Measurements from ENCODE around the gene KRT85.

Gene KRT85

DNA sequence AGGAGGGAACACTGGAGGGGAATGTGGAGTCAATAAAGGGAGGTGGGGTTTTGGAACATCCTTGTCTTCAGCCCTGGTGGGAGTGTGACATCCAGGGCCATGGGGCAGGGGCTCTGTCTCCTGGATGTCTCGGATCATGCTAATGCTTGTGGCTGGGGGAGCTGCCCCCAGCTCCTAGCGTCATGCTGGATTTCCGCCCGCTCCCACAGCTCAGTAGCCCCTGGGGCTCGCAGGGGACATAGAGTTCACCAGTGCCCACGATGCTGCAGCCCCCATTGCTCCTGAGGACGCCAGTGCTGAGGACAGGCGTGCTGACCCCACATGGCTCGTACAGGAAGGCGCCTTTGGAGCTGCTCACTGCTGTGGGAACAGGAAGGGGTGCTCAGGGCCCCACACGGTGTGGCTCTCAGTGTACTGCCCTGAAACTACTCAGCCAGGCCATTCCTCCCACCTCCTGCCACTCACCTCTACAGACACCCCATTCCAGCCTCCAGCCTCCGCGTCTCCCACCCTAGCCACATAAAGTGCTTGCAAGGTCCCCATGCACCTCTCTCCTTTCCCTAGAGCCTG, 27.6 kb upstream of the KRT85 start:
- no peak for DNase-seq

DNA sequence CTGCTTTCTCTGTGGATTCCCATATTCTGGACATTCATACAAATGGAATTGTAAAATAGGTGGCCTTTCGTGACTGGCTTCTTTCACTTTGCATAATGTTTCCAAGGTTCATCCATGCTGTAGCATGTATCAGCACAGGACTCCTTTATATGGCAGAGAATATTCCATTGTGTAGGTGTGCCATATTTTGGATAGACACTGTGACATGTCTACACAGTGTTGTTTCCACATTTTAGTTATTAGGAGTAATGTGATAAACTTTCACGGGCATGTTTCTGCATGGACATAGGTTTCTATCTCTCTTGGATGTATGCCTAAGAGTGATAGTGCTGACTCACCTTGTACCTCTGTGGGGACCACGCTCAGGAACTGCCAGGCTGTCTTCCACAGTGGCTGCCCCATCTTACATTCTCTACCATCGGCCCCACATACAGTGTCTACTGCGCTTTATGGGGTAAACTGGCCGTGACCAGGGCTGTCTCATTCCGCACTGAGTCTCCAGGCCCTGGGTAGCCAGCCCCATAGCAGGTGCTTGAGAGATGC, 25.3 kb upstream of the KRT85 start:
- DNase-seq: no peak

DNA sequence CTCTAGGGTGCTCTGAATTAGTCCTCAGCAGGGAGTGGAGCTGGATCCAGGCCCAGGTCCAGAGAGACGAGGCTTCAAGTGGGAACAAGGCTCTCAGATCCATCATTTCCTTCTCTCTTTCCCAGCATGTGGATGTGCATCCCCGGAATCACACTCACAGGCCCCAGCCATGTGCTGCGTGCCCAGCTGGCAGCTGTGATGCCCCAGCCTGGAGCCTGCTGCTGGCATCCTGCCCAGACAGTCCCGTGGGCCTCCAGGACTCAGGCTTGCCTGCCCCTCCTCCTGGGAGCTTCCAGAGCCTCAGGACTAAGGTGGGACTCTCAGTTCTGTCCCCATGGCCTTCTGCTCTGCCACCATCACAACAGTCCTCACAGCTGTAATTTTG, 24.3 kb upstream of the KRT85 start:
- DNase-seq: no peak

DNA sequence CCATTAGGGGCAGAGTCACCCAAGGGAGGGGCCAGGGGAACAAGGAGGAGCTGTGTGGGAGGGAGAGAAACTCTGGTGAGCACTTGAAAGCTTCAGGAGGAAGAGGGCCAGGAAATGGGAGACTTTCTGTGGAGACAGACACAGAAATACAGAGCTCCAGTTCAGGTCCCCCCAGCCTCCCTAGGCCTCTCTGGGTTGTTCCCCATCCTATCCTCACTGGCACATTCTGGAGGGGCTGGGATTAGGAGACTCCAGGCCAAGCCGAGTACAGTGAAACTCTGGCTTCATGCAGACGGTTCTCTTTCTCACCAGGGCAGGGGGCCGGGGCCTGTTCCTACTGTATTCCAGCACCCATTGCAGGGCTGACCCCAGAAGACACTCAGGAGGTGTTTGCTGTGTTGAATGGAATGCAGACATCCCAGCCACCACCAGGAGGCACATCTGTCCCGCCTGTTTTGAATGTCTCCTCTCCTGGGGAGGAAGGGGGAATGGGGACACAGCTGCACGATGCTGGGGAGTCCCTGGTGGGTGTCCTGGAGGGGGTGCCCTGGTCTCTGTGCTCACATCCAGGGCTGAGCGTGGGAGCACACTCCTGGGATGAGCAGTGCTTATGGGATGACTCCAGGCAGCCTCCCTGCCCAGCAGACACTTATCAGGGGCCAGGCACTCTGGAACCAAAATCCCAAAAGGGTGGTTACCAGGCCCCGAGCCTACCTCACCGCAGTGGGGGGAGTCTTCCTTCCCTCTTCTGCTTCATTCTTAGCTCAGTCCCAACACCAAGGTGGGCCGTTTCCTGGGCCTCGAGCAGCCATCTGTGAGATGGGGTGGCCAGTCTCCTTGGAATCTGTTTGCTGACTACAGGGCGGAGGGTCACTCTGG, 23.7 kb upstream of the KRT85 start:
- no peak for DNase-seq

DNA sequence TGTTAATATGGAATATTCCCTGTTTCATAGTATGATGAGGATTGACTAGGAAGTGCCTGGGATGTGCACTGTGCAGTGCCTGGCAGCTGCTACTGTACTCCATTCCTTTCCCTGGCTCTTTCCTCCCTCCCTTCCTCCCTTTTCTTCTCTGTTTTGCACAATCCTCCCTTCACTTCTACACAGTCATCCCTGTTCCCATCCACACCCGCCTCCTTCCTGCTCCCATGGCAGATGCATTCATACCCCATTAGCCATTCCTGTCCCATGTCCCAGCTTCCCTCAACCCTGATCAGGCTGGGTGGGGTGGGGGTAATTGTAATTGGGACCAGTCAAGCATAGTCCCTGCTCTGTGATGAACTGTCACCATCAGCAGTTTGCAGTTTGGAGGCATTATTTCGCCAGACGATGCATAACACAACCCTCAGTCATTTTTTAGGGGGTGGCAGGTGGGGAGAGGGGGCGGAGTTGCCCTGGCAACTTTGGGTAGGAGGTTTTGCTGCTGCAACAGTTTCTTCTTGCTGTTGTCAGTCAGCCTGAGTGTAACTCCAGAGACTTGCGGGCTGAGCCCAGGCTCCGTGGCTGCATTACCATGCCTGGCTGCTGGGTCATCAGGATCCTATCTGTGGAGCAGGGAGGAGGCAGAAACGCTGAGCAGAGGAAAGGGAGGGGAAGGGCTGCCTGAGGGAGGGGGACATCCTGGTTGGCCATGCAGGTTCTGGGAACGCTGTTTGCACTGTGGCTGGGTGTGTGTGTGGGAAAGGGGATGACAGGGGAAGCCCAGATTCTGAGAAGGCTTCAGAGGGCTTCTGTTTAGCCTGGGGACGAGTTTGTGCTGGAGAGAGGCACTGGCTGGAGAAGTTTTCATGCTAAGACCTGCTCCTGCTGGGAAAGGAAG, 22.3 kb upstream of the KRT85 start:
- DNase-seq: no peak

DNA sequence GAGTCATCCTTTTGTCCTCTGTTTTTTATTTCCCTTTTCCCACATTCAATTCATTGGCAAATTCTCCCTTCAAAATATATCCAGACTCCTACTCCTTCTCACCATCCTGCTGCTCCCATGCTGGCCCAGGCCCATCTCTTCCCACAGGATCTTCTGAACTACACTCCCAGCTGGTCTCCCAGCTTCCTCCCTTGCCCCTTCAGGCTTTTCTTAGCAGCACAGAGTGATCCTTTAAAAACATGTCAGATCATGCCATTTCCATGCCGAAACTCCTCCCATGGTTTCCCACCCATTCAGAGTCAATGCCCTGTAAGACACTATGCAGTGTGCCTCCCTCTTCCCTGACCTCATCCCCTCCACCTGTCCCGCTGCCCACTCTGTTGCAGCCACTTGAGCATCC, 20.6 kb upstream of the KRT85 start:
- DNase-seq: no peak

DNA sequence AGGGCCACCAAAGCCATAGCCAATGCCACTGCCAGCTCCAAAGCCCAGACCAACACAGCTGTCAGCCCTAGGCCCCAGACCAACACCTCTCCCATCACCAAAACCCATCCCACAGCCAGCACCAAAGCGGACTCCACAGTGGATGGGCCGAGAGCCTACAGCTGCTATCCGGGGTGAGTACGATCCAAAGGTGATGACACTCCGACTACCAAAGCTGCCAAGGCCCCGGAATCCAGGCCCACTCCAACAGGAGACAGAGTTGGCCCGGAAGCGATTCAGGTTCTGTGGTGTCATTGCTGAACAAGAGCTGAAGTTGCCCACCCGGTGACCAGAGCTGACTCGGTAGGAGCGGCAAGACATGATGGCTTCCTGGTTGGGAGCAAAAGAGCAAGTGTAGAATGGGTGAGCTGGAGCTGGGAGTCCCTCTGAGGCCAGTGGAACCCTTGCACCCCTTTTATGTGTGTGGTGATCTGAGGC, 18.0 kb upstream of the KRT85 start, which contains the start of gene KRT84:
Gene KRT84 (minus strand): TSS at position 427 of the 477 bp plus-strand sequence. CDS start 67 bp downstream, at position 360.
- no peak for DNase-seq

DNA sequence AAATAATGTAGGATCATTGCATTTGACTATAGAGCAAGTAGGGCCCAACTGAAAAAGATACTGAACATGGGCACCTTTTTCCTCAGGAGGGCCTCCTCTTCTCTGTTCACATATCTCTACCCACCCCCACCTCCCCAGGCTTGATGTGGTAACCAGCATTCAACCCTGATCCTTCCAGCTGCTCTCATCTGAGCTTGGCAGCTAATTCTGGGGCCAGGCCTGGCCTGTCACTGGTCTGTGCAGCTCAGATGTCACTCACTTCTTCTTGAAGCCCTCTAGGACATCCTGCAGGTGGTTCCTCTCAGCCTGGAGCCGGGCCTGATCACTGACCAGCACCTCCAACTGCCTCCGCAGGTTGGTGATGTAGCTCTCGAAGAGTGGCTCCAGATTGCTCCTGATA, 16.1 kb upstream of the KRT85 start:
- no peak for DNase-seq

DNA sequence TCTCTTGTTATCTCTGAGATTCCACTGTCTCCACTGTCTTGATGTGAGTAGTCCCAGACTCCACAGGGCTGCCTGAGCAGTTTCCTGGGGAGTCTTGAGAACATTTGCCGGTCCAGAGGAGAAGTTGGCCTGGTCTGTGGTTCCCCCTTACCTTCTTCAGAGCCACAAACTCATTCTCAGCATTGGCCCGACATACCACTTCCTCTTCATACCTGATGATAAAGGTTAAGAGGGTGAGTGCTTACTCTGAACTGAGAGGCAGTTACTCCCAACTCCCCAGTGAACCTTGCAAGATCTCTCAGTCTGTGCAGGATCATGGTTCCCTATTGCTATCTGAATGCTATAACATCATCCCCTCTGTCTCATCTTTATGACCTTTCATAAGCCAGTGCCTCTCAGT, 15.6 kb upstream of the KRT85 start:
- no peak for DNase-seq

DNA sequence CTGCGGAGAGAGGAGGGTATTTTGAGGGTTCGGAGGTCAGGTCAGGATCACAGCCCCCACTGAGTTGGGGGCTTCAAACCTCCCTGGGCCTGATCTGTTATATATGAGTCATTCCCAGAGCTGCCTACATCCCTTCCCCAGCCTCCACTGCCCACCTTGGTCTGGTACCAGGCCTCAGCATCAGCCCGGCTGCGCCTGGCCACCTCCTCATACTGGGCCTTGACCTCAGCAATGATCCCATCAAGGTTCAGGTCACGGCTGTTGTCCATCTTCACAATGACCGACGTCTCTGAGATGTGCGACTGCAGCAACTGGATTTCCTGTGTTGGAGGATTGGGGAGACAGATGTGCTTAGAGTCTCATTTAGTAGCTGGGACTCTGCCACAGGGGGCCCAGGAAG, 13.9 kb upstream of the KRT85 start:
- DNase-seq: no peak

DNA sequence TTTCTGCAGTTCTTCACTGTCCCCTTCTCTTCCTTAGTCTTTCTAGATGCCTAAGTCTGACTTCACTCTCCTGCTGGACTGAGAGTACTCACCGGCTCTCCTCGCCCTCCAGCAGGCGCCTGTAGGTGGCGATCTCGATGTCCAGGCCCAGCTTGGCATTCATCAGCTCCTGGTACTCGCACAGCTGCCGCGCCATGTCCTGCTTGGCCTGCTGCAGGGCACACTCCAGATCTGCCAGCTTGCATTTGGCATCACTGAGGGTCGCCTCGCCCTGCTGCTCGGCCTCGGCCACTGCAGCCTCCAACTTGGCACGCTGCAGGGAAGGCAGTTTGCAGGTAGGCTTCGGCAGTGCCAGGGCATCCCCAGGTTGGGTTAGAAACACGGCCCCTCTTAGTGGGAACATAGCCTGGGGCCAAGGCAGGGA, 13.0 kb upstream of the KRT85 start:
- DNase-seq: no peak

DNA sequence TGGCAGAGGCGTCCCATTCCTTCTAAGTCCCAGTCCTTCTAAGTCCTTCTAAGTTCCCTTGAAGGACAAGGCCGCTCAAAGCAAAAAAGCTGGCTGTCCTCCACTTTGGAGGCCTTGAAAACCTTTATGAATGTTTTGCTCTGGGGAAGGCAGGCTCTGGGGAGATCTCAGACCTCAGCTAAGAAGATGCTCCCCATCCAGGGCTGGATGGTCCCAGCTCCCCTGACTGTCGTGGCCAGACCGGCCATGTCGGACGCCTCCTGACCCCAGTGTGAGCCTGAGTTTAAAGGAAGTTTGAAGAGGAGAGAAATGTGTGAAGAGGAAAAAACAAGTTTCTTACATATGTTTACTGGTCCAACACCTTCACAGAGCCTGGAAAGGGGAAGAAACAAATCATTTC, 12.3 kb upstream of the KRT85 start:
- DNase-seq: no peak

DNA sequence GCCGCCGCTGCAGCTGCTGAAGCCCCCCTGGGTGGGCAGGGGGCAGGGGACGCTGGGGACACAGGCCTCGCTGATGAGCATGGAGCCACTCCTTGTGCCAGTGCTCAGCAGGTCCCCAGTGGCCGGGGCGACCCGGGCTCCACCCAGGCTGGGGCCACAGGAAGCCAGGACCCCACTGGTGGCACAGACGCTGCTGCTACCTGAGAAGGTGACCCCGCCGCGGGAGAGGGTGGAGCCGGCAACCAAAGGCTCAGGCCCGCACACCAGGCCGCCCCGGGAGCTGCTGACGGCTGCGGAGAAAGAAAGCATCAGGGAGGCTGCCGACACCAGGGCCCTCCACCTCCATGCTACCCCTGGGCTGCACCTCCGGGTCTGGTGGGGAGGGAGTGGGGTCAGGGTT, 10.8 kb upstream of the KRT85 start:
- DNase-seq: no peak

DNA sequence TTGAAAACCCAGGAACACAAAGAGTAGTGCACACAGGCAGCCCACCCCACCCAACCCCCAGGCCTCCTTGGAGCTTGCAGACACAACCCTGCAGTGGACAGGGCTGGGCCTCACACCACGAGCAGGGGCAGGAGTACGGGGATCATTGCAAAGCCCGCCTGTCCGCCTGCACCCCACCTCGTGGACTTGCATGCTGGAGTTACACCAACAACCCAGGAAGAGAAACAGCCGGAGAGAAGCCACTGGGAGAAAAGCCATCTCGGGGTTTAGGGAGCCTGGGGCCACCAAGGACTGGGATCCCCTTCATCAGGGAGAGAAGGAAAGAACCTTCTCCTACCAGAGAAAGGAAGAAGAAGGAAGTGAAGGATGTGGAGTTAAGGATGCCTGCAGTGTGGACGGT, 10.0 kb upstream of the KRT85 start:
- no peak for DNase-seq

DNA sequence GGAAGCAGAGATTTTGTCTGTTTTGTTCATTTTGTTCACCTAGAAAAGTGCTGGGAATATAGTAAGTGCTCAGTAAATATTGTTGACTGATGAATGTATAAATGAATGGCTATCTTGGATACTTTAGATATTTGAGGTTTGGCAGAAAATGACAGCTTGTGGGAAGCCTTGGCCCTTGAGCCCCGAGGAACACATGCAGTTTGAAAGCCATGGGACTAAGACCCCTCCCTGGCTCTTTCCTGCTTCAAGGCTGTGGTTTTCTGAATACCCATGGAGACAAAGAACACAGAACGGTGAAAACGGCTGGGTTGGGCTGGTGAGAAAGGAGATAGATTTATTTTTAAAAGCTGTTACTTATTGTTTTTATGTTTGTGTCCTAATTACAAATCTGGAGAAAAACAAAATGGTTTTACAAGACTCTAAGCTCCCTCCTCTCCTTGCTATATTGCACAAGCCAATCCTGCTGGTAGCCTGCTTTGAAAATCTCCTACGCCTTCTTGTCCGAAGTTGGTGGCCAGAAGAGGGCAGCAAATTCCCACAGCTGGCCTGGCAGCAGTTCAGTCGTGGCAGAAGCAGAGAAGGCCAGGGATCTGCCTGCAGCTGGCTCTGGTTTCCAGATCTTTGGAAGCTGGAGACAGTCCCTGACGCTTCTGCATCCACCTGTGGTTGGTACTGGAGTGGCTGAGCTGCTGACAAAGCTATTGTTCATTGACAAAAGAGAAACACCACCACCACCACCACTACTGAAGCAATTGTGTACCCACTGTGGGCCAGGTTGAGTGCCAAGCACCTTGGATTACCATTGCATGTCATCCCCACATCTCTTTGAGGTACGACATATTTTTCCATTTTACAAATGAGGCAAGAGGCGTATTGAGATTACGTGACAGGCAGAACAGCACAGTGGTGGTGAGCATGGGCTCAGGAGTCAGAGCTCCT, 5.2 kb upstream of the KRT85 start:
- no peak for DNase-seq

DNA sequence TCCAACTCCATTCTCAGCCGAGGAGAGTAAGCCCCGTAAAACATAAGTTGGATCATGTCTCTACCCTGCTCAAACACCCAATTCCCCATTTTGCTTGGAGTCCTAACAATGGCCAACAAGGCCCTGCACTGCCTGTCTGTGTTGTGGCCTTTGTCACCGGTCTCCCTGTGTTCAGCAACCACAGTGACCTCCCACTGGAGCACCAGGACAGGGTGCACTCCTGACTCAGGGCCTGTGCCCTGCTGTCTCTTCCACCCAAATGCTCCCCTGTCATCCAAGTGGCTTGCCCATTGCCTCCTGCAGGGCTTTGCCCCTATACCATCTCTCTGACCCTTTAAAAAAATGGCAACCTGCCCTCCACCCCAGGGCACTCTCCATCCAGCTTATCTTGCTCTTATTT, 4.4 kb upstream of the KRT85 start:
- no peak for DNase-seq

DNA sequence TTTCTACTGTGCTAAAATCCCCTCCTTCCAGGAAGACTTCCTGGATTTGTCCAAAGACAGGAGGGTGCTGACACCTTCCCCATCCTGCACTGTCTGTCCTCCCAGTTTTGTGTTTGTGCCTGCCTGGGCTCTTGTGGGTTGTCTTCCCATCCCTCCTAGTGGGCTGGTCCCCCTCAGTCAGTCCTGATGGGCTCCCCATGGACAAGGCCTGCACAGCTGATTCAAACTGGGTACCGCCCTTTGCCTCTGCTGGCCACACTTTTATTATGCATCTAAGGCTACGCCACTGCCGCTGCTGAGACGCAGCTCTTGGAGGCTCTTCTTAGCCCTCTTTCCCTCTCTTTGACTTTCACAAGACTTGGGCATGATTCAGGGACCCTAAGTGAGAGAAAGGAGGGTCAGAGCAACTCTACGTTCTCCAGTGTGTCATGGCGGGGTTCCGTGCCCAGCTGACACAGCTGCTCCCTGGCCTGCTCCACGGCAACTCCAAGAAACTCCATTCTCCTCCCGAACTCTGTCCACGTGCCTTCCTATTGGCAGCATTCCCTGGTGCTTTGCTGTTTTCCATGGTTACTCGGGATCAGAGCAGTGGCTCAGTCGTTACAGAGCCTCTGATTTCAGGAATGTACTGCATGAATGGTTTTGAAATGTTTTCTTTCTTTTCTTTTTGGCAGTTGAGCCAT, 3.8 kb upstream of the KRT85 start:
- DNase-seq: no peak

DNA sequence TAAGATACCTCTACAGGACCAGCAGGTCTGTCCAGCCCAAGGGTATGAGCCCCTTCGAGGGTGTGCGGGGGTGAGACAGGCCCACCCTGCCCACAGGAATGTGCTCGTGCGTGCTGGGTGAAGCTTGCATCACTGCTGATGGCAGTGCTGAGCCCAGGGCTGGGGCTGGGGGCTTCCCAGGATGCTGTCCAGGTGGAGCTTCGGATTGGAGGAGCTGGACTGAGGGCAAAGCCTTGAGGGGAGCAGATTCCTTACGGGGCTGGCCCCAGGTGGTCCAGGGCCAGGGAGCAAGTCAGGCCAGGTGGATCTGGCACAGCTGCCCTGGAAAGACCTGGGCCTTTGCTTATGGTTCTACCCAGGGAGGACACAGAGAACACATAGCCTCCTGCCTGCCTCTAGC, 2.5 kb upstream of the KRT85 start:
- DNase-seq: no peak

DNA sequence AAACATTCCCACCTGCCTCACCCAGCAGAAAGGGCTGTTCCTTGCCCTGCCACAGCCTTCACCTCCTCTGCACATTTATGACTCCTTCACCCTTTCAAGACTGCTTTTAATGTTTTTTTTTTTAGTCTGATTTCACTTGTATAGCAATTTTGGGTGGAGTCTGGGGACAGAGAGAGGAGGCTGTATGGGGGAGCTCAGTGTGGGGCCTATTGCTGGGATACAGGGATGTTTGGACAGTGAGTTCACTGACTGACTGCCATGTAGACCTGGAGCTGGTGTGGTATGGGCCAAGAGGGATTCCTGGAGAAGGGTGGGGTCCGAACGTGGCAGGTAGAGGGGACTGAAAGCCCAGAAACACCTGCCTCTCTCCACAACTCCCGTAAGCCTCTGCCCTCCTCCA, 1.9 kb upstream of the KRT85 start:
- DNase-seq: no peak

DNA sequence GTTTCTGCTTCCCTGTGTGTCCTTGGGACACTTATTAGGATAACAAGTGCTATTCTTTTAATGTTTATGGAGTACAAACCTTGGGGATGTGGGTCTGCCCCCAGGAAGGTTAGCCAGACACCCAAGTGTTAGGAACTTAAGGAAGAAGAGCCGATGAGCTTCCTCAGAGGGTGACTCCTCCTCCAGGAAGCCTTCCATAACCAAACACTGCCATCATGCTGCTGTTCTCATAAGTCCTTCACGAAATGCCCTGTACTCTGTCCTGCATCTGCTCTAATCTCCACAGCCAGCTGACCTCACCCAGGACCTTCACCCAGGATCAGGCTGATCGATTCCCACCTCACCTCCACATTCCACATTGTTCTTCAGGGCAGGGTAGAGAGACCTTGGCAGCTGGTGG, 1.2 kb upstream of the KRT85 start:
- DNase-seq: no peak

DNA sequence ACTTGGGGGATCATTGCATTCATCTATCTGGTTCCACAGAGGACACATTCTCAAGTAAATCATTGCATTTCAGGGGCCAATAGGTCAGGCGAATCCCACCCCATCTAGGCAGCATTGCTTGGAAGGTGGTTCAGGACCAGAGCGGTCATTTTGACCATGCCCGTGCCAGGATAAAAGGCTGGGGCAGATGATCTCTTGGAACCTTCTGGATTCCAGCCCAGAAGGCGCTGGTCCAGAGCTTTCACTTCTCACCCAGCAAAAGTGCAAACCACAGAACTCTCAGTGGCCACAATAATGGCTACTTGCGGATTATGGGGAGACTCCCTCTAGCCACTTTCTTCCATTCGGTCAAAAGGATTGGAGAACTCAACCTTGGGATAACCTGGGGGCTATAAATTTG, 595 bp upstream of the KRT85 start:
- no peak for DNase-seq

Measured in effector CD4-positive, alpha-beta T cell (primary cell).